Mucosa of gallbladder (tissue), 1 donor: ENCODE results near the gene RNF4. TPM values are rescaled to one million over a fixed set of nuclear protein-coding genes. Genes with fewer than 3 reads are reported as not detected.
"Not testable (repeated sequence)": the region's sequence is repeated elsewhere in the genome, so short reads cannot be mapped to it uniquely, and the experiment has no call there.

Experiments used
- DNase-seq: peaks from one replicate; pipeline ENCODE4 v3.0.0-alpha.2; 2020; ENCODE audit warnings: low spot score
- total RNA-seq: library from RNA; stranded (reverse); gene quantifications from one replicate; pipeline ENCODE4 v1.2.1, GENCODE V29; 2021
- donor health status: DM: no; HTN: no; CAD: no.

The RNF4 gene
- total RNA-seq = 52.3 TPM

- DNase-seq = peak; percentile 97
Observed at GRCh38 chr4:2468456-2469191, at the start of gene RNF4. RNF4 (plus strand) TSS chr4:2469106; CDS start chr4:2490494, 21,388 bp downstream.

DNA sequence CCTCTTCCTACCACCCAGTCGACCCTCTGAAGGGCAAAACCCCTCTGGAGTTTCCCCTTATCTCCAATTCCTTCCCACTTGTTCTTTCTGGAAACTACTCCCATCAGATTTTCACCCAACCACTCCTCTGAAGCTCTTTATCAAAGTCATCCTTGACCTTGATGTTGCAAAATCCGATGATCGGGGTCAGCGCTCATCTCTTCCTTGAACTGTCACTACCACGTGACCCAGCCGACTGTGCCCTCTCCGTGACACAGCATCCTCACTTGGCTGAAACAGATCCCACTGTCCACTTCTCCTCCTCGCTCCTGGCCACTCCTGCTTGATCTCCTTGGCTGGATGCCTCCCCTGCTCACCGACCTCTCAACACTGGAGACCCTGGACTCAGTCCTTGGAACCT, 49.1 kb upstream of the RNF4 start:
- DNase-seq = no peak

DNA sequence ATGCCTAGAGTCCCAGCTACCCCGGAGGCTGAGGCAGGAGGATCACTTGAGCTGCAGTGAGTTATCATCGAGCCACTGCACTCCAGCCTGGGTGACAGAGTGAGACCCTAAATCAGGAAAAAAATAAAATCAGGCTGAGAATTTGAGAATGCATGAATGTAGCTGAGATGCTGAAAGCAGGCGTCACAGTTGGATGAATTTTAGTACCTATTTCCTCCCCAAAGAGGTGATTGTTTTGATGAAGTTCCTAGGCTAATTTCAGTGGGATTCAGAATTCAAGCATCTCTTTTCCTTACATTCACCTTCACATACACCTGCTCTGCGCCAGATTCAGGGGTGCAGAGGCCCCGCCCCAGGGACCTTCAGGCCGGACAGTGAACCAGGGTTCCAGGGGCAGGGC, 47.0 kb upstream of the RNF4 start:
- DNase-seq = no peak

DNA sequence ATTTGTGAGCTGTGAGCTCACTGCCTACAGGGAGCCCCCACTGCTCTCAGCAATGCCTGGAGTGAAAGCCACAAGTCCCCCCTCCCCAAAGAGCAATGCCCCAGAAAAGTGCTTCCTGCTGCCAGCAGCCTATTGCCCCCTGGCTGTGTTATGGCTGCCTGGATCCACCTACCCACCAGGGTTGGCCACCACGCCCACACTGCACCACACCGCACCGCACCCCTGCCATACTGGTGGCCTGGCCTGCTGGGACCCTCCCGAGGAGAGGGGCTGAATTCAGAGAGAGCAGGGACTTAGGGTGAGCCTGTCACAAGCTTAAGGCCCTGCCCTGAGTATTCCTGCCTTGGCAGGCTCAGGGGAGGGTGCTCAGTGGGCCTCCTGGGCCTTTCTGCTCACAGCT, 45.8 kb upstream of the RNF4 start:
- no peak for DNase-seq

- no peak for DNase-seq
Observed at GRCh38 chr4:2423695-2424094, 45.2 kb upstream of the RNF4 start.

- DNase-seq = no peak
Observed at GRCh38 chr4:2424581-2424980, 44.3 kb upstream of the RNF4 start.

DNA sequence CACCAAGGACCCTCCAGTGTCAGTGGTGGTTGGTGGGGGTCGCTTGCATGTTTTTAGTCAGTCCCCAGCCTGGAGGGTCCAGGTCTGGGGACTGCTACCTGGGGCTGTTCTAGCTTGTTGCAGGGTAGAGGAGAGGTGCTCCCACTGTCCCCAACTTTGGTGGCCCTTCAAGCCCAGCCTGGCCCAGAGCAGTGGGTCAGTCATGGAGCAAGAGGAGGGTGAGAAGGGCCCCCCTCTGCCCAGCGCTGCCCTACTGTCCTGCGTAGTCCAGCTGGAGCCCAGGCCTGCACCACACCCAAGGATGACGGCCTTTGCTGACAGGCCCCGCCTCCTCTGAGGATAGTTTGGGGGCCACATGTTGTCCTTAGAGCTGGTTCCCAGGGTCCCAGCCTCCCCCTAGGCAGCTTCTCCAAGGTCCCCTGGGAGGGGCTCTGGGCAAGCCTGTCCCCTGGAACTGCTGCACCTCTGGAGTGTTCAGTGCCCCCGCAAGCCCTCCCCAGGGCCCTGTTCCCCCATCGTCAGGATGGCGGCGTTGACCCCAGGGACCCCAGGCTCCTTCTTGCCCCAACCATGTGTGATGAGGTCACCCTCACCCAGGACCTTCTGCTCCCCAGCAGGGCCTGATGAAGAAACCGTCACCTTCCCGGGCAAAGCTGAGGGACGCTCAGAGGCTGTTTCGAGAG, 43.4 kb upstream of the RNF4 start:
- DNase-seq = no peak

- no peak for DNase-seq
Observed at GRCh38 chr4:2426069-2426397, 42.9 kb upstream of the RNF4 start.

- no peak for DNase-seq
Observed at GRCh38 chr4:2426711-2427275, 42.1 kb upstream of the RNF4 start.

- DNase-seq = no peak
Observed at GRCh38 chr4:2427383-2428334, 41.2 kb upstream of the RNF4 start.

DNA sequence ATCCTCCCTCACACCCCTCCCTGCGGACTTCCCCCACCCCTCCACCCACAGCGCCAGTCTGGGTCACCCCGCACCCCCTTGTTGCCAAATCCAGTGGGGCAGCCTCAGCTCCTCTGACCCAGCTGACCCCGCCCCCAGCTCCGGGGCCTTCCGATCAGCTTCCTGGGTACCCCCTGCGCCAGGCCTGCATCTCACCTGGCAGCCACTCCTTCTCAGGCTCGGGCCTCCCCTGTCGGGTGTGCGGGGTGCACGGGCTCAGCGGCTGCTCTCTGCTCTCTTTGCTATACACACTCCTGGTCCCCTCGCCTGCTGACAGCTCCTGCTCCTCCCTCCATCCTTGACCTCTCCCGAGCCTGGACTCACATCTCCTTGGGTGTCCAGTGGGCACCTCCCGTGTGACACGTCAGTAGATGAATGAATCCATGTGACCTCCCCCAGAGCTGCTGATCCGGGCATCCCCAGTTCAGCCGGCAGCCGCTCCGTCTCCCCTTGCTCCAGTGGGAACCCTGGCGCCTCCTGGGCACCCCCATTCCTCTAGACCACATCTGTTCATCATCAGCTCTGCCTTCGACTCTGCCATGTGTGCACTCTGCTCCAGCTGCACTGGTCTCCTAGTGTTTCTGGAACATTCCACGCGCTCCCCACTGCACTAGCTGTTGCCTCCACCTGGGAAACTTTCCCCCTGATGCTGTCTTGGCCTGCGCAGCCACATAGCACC, 40.3 kb upstream of the RNF4 start:
- DNase-seq = no peak

DNA sequence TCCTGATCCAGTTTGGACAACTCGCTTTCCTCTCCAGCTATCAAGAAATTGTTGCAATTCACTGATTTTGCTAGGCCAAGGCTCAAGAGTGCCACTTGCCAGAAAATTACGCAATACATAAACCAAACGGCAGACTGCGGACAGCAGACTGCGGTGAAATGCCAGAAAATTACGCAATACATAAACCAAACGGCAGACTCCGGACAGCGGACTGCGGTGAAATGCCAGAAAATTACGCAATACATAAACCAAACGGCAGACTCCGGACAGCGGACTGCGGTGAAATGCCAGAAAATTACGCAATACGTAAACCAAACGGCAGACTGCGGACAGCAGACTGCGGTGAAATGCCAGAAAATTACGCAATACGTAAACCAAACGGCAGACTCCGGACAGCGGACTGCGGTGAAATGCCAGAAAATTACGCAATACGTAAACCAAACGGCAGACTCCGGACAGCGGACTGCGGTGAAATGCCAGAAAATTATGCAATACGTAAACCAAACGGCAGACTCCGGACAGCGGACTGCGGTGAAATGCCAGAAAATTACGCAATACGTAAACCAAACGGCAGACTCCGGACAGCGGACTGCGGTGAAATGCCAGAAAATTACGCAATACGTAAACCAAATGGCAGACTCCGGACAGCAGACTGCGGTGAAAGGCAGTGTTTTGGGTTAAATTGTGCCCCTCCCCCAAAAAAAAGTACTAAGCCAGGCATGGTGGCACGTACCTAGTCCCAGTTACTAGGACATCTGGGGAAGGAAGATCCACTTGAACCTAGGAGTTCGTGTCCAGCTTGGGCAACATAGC, 38.8 kb upstream of the RNF4 start:
- not testable (repeated sequence) for DNase-seq

GRCh38 chr4:2432004-2432403, 36.9 kb upstream of the RNF4 start:
- DNase-seq = no peak

DNA sequence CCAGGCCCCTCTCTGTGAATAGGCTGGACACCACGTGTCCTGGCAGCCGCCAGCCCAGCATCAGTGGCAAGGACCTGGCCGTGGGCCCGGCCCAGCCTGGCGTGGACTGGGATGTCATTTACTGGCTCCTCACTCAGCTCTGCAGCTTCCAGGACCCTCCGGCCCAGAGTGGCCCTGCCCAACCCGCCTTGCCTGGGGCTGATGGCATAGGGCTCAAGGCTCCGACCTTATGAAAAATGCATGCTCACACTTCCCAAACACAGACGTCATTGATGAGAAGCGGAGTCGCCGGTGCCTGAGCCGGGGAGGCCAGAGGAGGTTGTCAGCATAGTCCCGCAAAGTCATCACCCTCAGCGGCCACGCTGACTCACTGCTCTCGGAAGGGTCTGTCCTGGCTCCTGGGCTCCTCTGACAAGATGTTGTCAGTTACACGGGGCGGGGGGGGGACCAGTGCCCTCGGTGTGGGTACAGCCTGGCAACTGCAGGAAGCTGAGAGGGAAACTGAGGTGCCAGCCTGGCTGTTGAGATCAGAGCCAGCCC, 35.8 kb upstream of the RNF4 start:
- DNase-seq = no peak

DNA sequence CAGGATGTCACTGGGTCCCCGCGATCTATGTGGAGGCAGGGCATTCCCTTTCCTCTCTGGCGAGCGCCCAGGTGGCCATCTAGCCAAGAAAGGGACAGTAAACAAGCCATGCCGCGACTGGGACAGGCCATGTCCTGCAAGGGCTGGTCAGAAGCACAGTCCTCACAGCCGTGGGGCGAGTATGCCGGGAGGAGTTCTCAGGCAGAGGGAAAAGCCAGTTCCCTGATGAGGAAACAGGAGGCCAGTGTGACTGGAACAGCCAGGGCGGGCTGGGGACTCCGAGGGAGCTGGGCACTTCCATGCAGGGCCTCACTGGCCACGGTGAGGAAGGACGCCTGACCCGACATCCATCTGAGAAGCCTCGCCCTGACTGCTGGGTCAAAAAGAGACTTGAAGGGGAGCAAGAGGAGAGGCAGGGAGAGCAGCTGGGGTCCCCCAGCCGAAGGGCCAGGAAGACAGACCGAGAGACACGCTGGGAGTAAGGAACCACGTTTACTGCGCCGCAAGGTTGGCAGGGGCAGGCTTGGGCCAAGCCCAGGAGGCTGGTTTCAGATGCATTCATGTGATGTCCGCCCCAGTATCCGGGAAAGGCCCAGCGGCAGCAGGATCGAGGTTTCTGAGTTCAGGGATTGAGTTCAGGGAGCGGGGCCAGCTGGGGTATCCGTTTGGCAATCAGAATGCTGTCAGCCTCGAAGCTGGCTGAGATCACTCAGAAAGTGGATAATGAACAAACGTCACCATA, 35.1 kb upstream of the RNF4 start:
- DNase-seq = no peak

DNA sequence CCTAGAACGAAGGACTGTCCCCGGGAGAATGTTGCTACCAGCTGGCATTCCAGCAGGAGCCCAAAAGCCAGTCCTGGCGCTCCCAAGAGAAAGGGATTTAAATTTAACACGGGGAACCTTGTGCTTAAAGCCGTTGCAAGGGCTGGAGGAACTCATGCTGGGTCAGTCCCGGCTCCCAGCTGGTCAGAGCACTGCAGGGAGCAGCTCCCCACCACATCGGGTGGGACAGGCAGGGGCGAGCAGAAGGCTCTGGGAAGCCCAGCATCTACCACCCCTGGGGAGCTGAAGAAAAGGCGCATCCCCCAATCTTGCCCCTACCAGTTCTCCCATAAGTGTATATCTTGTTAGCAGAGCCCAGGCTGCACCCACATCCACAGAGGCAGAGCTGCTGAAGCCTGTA, 34.5 kb upstream of the RNF4 start:
- DNase-seq = no peak

GRCh38 chr4:2436301-2436700, 32.6 kb upstream of the RNF4 start:
- DNase-seq = no peak

DNA sequence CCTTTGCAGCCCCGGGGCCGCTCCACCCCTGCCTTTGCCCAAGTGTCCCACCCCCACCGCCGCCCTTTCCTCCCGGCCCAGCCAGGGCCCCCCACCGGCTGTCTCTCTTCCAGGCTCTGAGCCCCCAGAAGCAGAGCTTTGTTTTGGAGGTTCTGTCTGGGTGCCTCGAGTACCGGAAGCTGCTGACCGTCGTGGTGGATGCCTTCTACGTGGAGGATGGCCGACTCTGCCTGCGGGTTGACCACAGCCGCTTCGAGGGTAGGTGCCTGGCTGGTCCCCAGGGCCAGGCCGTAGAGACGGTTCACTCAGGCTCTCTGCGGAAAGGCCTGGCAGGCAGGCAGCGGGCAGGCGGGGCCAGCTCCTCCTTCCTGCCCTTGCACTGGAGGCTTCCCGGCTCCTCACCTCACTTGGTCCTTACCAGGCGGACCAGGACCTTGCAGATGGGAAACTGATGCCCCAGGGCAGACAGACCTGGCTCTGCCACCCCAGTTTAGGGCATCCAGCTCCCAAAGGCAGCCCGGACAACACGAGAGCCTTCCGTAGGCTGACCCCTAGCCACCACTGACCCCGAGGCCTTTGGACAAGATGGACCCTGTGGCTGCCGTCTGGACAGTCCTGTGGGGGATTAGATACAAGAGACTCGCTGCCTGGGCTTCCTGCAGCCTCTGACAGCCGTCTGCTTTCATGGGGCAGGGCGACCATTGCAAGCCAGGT, 32.0 kb upstream of the RNF4 start:
- DNase-seq = no peak
